Measurements from ENCODE around the gene COG7. TPM values are rescaled to one million over a fixed set of nuclear protein-coding genes. Genes with fewer than 3 reads are reported as not detected.

COG7 gene
- total RNA-seq, 1 experiment from 2014 or later: 22.6 TPM

DNA sequence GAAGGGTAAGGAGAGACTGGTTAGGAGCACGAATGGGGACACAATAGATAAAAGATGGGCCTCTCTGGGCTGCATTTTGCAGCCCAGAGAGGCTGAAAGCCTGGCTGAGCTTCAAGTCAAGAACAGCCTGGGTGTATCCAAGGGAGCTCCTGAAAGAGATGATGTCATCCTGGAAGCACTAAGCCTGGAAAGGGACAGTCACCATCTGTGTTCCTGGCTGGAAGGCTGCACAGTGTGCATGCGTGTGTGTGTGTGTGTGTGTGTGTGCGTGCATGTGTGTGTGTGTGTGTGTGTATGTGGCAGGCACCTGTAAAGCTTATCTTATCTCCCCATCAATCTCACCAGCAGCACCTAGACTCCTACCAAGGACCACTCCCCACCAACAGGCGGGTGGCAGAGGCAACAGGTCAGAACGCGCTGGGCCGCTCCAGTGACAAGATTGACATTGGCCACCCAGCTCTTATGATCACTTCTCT, 44.1 kb downstream of the COG7 start (continued):
- TF ChIP-seq, protein P1, sequence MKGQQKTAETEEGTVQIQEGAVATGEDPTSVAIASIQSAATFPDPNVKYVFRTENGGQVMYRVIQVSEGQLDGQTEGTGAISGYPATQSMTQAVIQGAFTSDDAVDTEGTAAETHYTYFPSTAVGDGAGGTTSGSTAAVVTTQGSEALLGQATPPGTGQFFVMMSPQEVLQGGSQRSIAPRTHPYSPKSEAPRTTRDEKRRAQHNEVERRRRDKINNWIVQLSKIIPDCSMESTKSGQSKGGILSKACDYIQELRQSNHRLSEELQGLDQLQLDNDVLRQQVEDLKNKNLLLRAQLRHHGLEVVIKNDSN (CRISPR knock-in tag; IDR thresholded peaks at IDR 0.05): no peak

DNA sequence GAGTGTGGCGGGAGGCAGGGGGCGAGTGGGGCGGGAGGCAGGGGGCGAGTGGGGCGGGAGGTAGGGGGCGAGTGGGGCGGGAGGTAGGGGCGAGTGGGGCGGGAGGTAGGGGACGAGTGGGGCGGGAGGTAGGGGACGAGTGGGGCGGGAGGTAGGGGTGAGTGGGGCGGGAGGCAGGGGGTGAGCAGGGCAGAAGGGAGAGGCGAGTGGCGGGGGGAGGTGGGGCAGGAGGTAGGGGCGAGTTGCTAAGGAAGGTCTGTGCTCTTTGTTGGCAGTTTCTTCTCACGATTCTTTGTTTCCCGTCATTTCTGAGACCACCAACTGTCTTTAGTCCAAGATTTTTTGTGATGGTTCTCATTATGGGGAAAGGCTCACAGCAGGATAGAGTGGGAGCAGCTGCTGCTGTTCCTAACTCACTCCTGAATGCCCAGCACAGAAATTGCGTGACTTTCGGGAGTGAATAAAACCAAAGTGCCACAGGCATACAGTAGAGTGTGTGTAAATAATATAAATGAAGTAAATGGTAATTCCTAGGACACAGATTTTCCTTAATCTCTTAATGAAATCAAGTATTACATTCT, 44.7 kb downstream of the COG7 start:
- Mint-ChIP-seq H3K9me3 (no peaks in the 10 kb centered on the region), H3K27ac (peak overlapping the region; percentile 64; the same call in 1 of the 2 replicates), H3K27me3 (ENCODE audit: low read depth) (no peaks in the 10 kb centered on the region), H3K36me3 (peaks cover 26% of the 10 kb centered on the region), H3K4me1 (peaks cover 19% of the 10 kb centered on the region), H3K4me3 (no peak overlapping the region)
- CTCF ChIA-PET: interaction anchor here (2.8 to 3.4 kb wide), 2 partner anchors 9 to 27 kb away, joined by 18 to 29 read pairs; no protein-coding TSS in a partner anchor
- DNase-seq (ENCODE audit: low spot score) (no peak), ATAC-seq (peak; percentile 15; the same call in 1 of the 2 replicates)
- POLR2A ChIA-PET: interaction anchor here (0.5 to 1.5 kb wide), 3 partner anchors 9 to 287 kb away, joined by 3 to 10 read pairs (median 4); no protein-coding TSS in a partner anchor
- TF ChIP-seq, protein P2, sequence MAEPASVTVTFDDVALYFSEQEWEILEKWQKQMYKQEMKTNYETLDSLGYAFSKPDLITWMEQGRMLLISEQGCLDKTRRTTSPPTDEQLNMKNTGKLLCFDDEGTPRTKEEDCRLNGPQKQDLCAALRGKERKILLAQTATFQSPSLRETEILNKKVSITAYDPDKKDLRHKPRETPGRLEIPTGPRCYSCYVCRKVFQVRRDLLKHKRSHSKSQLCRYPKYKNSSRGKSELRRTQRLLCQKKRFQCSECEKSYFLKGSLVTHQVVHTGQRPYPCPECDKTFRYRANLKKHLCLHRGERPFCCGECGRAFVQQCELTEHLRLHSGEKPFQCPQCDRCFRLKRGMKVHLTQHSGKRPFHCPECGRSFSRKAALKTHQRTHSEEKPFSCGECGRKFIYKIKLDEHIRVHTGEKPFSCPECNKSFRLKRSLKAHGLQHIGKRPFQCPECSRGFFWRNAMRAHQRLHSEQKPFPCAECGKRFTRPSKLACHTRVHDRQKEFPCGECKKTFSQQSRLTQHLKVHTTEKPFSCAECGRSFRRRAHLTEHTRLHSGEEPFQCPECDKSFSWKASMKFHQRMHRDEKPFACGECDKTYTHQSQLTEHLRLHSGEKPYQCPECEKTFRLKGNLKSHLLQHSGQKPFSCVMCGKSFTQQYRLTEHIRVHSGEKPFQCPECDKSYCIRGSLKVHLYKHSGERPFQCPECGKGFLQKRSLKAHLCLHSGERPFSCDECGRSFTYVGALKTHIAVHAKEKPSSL (CRISPR knock-in tag; conservative IDR thresholded peaks at IDR 0.05): no peak
- TF ChIP-seq, protein P3, sequence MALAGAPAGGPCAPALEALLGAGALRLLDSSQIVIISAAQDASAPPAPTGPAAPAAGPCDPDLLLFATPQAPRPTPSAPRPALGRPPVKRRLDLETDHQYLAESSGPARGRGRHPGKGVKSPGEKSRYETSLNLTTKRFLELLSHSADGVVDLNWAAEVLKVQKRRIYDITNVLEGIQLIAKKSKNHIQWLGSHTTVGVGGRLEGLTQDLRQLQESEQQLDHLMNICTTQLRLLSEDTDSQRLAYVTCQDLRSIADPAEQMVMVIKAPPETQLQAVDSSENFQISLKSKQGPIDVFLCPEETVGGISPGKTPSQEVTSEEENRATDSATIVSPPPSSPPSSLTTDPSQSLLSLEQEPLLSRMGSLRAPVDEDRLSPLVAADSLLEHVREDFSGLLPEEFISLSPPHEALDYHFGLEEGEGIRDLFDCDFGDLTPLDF (CRISPR knock-in tag; IDR thresholded peaks at IDR 0.05): no peak
- no peak for TF ChIP-seq NR1H2 (CRISPR knock-in tag; IDR thresholded peaks at IDR 0.05)
- no peak for TF ChIP-seq TCF7 (CRISPR knock-in tag; IDR thresholded peaks at IDR 0.05; ENCODE audit: low read depth)
- TF ChIP-seq, protein P1 (CRISPR knock-in tag; IDR thresholded peaks at IDR 0.05): no peak
- no peak for TF ChIP-seq FOXJ3 (CRISPR knock-in tag; IDR thresholded peaks at IDR 0.05; ENCODE audit: borderline replicate concordance)
- TF ChIP-seq NFYB (CRISPR knock-in tag; conservative IDR thresholded peaks at IDR 0.05; ENCODE audit: low read depth): no peak
- no peak for TF ChIP-seq ZNF121 (CRISPR knock-in tag; IDR thresholded peaks at IDR 0.05)
- TF ChIP-seq RORB (CRISPR knock-in tag; IDR thresholded peaks at IDR 0.05): no peak
- no peak for TF ChIP-seq ZNF232 (CRISPR knock-in tag; IDR thresholded peaks at IDR 0.05)
- TF ChIP-seq, protein P4, sequence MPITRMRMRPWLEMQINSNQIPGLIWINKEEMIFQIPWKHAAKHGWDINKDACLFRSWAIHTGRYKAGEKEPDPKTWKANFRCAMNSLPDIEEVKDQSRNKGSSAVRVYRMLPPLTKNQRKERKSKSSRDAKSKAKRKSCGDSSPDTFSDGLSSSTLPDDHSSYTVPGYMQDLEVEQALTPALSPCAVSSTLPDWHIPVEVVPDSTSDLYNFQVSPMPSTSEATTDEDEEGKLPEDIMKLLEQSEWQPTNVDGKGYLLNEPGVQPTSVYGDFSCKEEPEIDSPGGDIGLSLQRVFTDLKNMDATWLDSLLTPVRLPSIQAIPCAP (CRISPR knock-in tag; IDR thresholded peaks at IDR 0.05): no peak
- TF ChIP-seq, protein P5, sequence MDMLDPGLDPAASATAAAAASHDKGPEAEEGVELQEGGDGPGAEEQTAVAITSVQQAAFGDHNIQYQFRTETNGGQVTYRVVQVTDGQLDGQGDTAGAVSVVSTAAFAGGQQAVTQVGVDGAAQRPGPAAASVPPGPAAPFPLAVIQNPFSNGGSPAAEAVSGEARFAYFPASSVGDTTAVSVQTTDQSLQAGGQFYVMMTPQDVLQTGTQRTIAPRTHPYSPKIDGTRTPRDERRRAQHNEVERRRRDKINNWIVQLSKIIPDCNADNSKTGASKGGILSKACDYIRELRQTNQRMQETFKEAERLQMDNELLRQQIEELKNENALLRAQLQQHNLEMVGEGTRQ (CRISPR knock-in tag; IDR thresholded peaks at IDR 0.05): no peak
- no peak for TF ChIP-seq ZBTB21 (CRISPR knock-in tag; IDR thresholded peaks at IDR 0.05; ENCODE audit: borderline replicate concordance)
- no peak for TF ChIP-seq SMAD3 (CRISPR knock-in tag; IDR thresholded peaks at IDR 0.05; ENCODE audit: borderline replicate concordance)
- TF ChIP-seq GABPB1 (CRISPR knock-in tag; IDR thresholded peaks at IDR 0.05): no peak
- TF ChIP-seq SMAD4 (CRISPR knock-in tag; IDR thresholded peaks at IDR 0.05): no peak
- TF ChIP-seq, protein P6, sequence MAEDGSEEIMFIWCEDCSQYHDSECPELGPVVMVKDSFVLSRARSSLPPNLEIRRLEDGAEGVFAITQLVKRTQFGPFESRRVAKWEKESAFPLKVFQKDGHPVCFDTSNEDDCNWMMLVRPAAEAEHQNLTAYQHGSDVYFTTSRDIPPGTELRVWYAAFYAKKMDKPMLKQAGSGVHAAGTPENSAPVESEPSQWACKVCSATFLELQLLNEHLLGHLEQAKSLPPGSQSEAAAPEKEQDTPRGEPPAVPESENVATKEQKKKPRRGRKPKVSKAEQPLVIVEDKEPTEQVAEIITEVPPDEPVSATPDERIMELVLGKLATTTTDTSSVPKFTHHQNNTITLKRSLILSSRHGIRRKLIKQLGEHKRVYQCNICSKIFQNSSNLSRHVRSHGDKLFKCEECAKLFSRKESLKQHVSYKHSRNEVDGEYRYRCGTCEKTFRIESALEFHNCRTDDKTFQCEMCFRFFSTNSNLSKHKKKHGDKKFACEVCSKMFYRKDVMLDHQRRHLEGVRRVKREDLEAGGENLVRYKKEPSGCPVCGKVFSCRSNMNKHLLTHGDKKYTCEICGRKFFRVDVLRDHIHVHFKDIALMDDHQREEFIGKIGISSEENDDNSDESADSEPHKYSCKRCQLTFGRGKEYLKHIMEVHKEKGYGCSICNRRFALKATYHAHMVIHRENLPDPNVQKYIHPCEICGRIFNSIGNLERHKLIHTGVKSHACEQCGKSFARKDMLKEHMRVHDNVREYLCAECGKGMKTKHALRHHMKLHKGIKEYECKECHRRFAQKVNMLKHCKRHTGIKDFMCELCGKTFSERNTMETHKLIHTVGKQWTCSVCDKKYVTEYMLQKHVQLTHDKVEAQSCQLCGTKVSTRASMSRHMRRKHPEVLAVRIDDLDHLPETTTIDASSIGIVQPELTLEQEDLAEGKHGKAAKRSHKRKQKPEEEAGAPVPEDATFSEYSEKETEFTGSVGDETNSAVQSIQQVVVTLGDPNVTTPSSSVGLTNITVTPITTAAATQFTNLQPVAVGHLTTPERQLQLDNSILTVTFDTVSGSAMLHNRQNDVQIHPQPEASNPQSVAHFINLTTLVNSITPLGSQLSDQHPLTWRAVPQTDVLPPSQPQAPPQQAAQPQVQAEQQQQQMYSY (CRISPR knock-in tag; IDR thresholded peaks at IDR 0.05): no peak
- TF ChIP-seq, protein P7, sequence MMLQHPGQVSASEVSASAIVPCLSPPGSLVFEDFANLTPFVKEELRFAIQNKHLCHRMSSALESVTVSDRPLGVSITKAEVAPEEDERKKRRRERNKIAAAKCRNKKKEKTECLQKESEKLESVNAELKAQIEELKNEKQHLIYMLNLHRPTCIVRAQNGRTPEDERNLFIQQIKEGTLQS (CRISPR knock-in tag; conservative IDR thresholded peaks at IDR 0.05): no peak
